HCT116 (cell line): Measurements from ENCODE around the gene TACC2. TPM values are rescaled to one million over a fixed set of nuclear protein-coding genes. Genes with fewer than 3 reads are reported as not detected.

Source experiments
- ATAC-seq: fragments of 200-7000 bp; cut with Tn5 transposase; 2 replicates; pipeline ENCODE4 v1.9.1; 2020; ENCODE audit warnings: mild to moderate bottlenecking, moderate library complexity
- BruUV-seq: library from RNA; stranded (reverse); fragments of 400-500 nt; replicated peaks from 2 replicates; lab custom pipeline; 2021; lab: Mats Ljungman, UMichigan
- CTCF ChIA-PET: fragments of 300-600 bp; sonication (Branson Sonifier 250); formaldehyde crosslinking; loops from one replicate; lab custom pipeline; 2021; ENCODE audit warnings: antibody characterized with exemption; lab: Charles Lee
- POLR2A ChIA-PET: fragments of 300-600, 350-600 bp; sonication (Branson Sonifier 250); formaldehyde crosslinking; loops from one replicate; lab custom pipeline; 2021; ENCODE audit warnings: antibody characterized with exemption; lab: Charles Lee
- RAD21 ChIA-PET, 2 experiments: fragments of 300-600 bp; sonication (Branson Sonifier 250); formaldehyde crosslinking; loops; one replicate each; lab custom pipeline; 2023; ENCODE audit warnings: low total read pairs in 2 of 2; ENCODE audit not compliant: uncharacterized antibody in 2 of 2, unreplicated experiment in 2 of 2, low non-redundant PET in 1 of 2; lab: Charles Lee
- DNase-seq: peaks from one replicate; pipeline ENCODE4 v3.0.0-alpha.2; 2010; ENCODE audit warnings: low read depth, low spot score
- H2AFZ ChIP-seq: fragments of 200-600 bp; shearing (Covaris generic), sonication (generic); 2 replicates; pipeline ENCODE4 v1.6.1; 2017; ENCODE audit warnings: low read depth, mixed run types, mixed read lengths, antibody characterized with exemption, low read length; ENCODE audit not compliant: poor library complexity, severe bottlenecking
- H3K27ac ChIP-seq: 2 replicates; pipeline ENCODE4 v1.5.1; 2012; ENCODE audit warnings: low read depth, low read length
- H3K27me3 ChIP-seq: fragments of 200-600 bp; sonication (generic); 2 replicates; pipeline ENCODE4 v1.6.1; 2016; ENCODE audit warnings: mixed run types, low read length, mixed read lengths; ENCODE audit not compliant: insufficient read depth
- H3K36me3 ChIP-seq, 2 experiments: fragments of 200-500 bp in 1 of 2; fragments of 200-600 bp in 1 of 2; sonication (Bioruptor generic) in 1 of 2; sonication (generic) in 1 of 2; 2 replicates each; pipeline versions ENCODE4 v1.5.1 to v1.6.1; 2014 to 2016; ENCODE audit warnings: low read length in 2 of 2, inconsistent platforms in 1 of 2, mixed read lengths in 1 of 2, mixed run types in 1 of 2; ENCODE audit not compliant: insufficient read depth in 2 of 2, control insufficient read depth in 1 of 2
- H3K4me1 ChIP-seq, 2 experiments: fragments of 200-600 bp in 1 of 2; sonication (generic) in 1 of 2; 2 replicates each; pipeline versions ENCODE4 v1.5.1 to v1.6.1; 2012 to 2017; ENCODE audit warnings: low read length in 2 of 2, inconsistent platforms in 1 of 2, mild to moderate bottlenecking in 1 of 2, mixed read lengths in 1 of 2, mixed run types in 1 of 2, moderate library complexity in 1 of 2; ENCODE audit not compliant: insufficient read depth in 2 of 2, control insufficient read depth in 1 of 2
- H3K4me2 ChIP-seq: fragments of 200-600 bp; sonication (generic); 2 replicates; pipeline ENCODE4 v1.6.1; 2017; ENCODE audit warnings: mixed run types, low read length, mixed read lengths
- H3K4me3 ChIP-seq, 2 experiments: fragments of 200-600 bp in 1 of 2; sonication (generic) in 1 of 2; replicated peaks in 1 of 2; 2 replicates each; pipeline ENCODE4 v1.5.1; 2011 to 2016; ENCODE audit warnings: low read length in 2 of 2, control low read depth in 1 of 2, low read depth in 1 of 2, mild to moderate bottlenecking in 1 of 2, mixed read lengths in 1 of 2, mixed run types in 1 of 2
- H3K79me2 ChIP-seq: fragments of 200-600 bp; sonication (generic); 2 replicates; pipeline ENCODE4 v1.6.1; 2017; ENCODE audit warnings: mild to moderate bottlenecking, mixed run types, low read length, moderate library complexity, mixed read lengths; ENCODE audit not compliant: insufficient read depth
- H3K9ac ChIP-seq: fragments of 200-600 bp; sonication (generic); 2 replicates; pipeline ENCODE4 v1.6.1; 2016; ENCODE audit warnings: low read length, mixed read lengths
- H3K9me2 ChIP-seq: fragments of 200-600 bp; sonication (generic), shearing (Covaris generic); 2 replicates; pipeline ENCODE4 v1.6.1; 2017; ENCODE audit warnings: mixed run types, mild to moderate bottlenecking, moderate library complexity; ENCODE audit not compliant: insufficient read depth
- H3K9me3 ChIP-seq, 2 experiments: fragments of 200-500 bp in 1 of 2; fragments of 200-600 bp in 1 of 2; sonication (Bioruptor generic) in 1 of 2; sonication (generic) in 1 of 2; 2 replicates each; pipeline ENCODE4 v1.6.1; 2014 to 2017; ENCODE audit warnings: low read length in 2 of 2, mixed read lengths in 2 of 2, inconsistent platforms in 1 of 2, low read depth in 1 of 2, mild to moderate bottlenecking in 1 of 2, mixed run types in 1 of 2, moderate library complexity in 1 of 2; ENCODE audit not compliant: control insufficient read depth in 1 of 2, insufficient read depth in 1 of 2
- H4K20me1 ChIP-seq: fragments of 200-600 bp; sonication (generic), shearing (Covaris generic); 2 replicates; pipeline ENCODE4 v1.6.1; 2017; ENCODE audit warnings: mixed run types, mild to moderate bottlenecking, moderate library complexity; ENCODE audit not compliant: insufficient read depth
- CEBPB ChIP-seq: IDR thresholded peaks from 2 replicates; pipeline ENCODE4 v1.6.1; 2012; ENCODE audit warnings: low read depth
- EGR1 ChIP-seq: IDR thresholded peaks from 2 replicates; pipeline ENCODE4 v1.6.1; 2012; ENCODE audit warnings: low read depth
- ELF1 ChIP-seq: IDR thresholded peaks from 2 replicates; pipeline ENCODE4 v1.6.1; 2012; ENCODE audit warnings: low read depth, borderline replicate concordance
- FOSL1 ChIP-seq: IDR thresholded peaks from 2 replicates; pipeline ENCODE4 v1.6.1; 2012; ENCODE audit warnings: low read depth
- MAX ChIP-seq: IDR thresholded peaks from 2 replicates; pipeline ENCODE4 v1.6.1; 2012
- POLR2A ChIP-seq: IDR thresholded peaks from 2 replicates; pipeline ENCODE4 v1.7.0; 2011; ENCODE audit warnings: borderline replicate concordance; ENCODE audit not compliant: insufficient read depth, insufficient read length; ENCODE audit errors: extremely low read depth
- SP1 ChIP-seq: IDR thresholded peaks from 2 replicates; pipeline ENCODE4 v1.6.1; 2012; ENCODE audit warnings: low read depth
- TCF7L2 ChIP-seq: IDR thresholded peaks from 2 replicates; pipeline ENCODE4 v1.7.0; 2011; ENCODE audit warnings: borderline replicate concordance, inconsistent platforms; ENCODE audit not compliant: insufficient read depth, insufficient read length; ENCODE audit errors: extremely low read depth
- intact Hi-C: fragments of 100-400 bp; cut with micrococcal nuclease; formaldehyde crosslinking; loops from 2 replicates; pipeline ENCODE4 v1.10.0; 2022
- total RNA-seq: library from RNA; stranded (reverse); gene quantifications from one replicate; pipeline ENCODE4 v1.2.1, GENCODE V29; 2021; ENCODE audit not compliant: unreplicated experiment
- TF ChIP-seq, protein P1 (sequence below): IDR thresholded peaks from 2 replicates; pipeline ENCODE4 v1.6.1; 2012

The TACC2 gene
- total RNA-seq, 1 experiment from 2014 or later, result 38.6 TPM

DNA sequence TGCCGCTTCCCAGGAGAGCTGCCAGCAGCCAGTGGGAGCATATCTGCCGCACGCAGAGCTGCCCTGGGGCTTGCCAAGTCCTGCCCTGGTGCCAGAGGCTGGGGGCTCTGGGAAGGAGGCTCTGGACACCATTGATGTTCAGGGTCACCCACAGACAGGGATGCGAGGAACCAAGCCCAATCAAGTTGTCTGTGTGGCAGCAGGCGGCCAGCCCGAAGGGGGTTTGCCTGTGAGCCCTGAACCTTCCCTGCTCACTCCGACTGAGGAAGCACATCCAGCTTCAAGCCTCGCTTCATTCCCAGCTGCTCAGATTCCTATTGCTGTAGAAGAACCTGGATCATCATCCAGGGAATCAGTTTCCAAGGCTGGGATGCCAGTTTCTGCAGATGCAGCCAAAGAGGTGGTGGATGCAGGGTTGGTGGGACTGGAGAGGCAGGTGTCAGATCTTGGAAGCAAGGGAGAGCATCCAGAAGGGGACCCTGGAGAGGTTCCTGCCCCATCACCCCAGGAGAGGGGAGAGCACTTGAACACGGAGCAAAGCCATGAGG is 94.6 kb downstream of the TACC2 start:
- intact Hi-C loops, result no loop called here
- Histone ChIP-seq H3K27me3 (peaks cover 13% of the 10 kb centered on the region; the same call in 1 of the 2 replicates), H3K9me2 (no peaks in the 10 kb centered on the region), H3K9ac (no peak overlapping the region), H3K4me2 (no peak overlapping the region), H3K4me3 (no peak overlapping the region), H2AFZ (no peak overlapping the region), H3K27ac (no peak overlapping the region), H4K20me1 (no peaks in the 10 kb centered on the region), H3K9me3 (no peaks in the 10 kb centered on the region), H3K4me1 (no peaks in the 10 kb centered on the region), H3K79me2 (no peaks in the 10 kb centered on the region), H3K36me3 (no peaks in the 10 kb centered on the region)
- RAD21 ChIA-PET, result no interaction called here
- TF ChIP-seq EGR1 (no peak), FOSL1 (no peak), CEBPB (no peak), SP1 (no peak), ELF1 (no peak)
- no TSS peak for BruUV-seq
- POLR2A ChIA-PET, result no interaction called here
- CTCF ChIA-PET, result no interaction called here
- ATAC-seq, result no peak
- DNase-seq, result no peak

- no peak overlapping the region for H3K4me3 ChIP-seq
- H3K9me2 ChIP-seq, result no peaks in the 10 kb centered on the region
- H3K79me2 ChIP-seq, result no peaks in the 10 kb centered on the region
- no peak overlapping the region for H3K9ac ChIP-seq
- intact Hi-C loops, result no loop called here
- H4K20me1 ChIP-seq, result no peaks in the 10 kb centered on the region
- no peak overlapping the region for H3K4me2 ChIP-seq
- CTCF ChIA-PET, result no interaction called here
- POLR2A ChIA-PET, result no interaction called here
- ATAC-seq, result no peak
- no TSS peak for BruUV-seq
- H3K27ac ChIP-seq, result no peak overlapping the region
- TF ChIP-seq, protein P1, sequence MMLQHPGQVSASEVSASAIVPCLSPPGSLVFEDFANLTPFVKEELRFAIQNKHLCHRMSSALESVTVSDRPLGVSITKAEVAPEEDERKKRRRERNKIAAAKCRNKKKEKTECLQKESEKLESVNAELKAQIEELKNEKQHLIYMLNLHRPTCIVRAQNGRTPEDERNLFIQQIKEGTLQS, result no peak
- no peak for TF ChIP-seq FOSL1
- TF ChIP-seq SP1, result no peak
- TF ChIP-seq MAX, result no peak
- no peak for TF ChIP-seq TCF7L2
- TF ChIP-seq POLR2A, result no peak
- no peaks in the 10 kb centered on the region; a peak in 1 of 4 replicates for H3K4me1 ChIP-seq
- H3K36me3 ChIP-seq, result no peaks in the 10 kb centered on the region
- H3K9me3 ChIP-seq, result no peaks in the 10 kb centered on the region
- RAD21 ChIA-PET, result no interaction called here
- no peak overlapping the region for H2AFZ ChIP-seq
- peaks cover 13% of the 10 kb centered on the region; the same call in 1 of the 2 replicates for H3K27me3 ChIP-seq
- DNase-seq, result no peak
These were observed 95.5 kb downstream of the TACC2 start for GRCh38 chr10:122084286-122085041.
